ENCODE data around the gene PRXL2B. TPM values are rescaled to one million over a fixed set of nuclear protein-coding genes. Genes with fewer than 3 reads are reported as not detected.
"Not testable (repeated sequence)": the region's sequence is repeated elsewhere in the genome, so short reads cannot be mapped to it uniquely, and the experiment has no call there.

Gene PRXL2B
- total and polyA plus RNA-seq, 4 donors: 4.6 to 10.2 (median 8.1) TPM

GRCh38 chr1:2567083-2567679 is 19.4 kb upstream of the PRXL2B start:
- Histone ChIP-seq H3K27me3 (ENCODE audit: control insufficient read depth in 4 of 4, insufficient read depth in 4 of 4, low read length in 3 of 4) (no peaks in the 10 kb centered on the region), H3K4me3 (ENCODE audit: low read depth in 1 of 3, low read length in 3 of 3) (no peak overlapping the region), H3K27ac (ENCODE audit: low read depth in 1 of 2, low read length in 2 of 2) (no peak overlapping the region), H3K9ac (ENCODE audit: low read depth in 1 of 2, low read length in 2 of 2) (no peak overlapping the region), H3K4me1 (ENCODE audit: control insufficient read depth in 4 of 4, insufficient read depth in 4 of 4, low read length in 3 of 4) (peaks cover 0 to 5% (median 0%) of the 10 kb centered on the region in 4 donors), H3K9me3 (ENCODE audit: control insufficient read depth in 4 of 4, low read length in 3 of 4) (no peaks in the 10 kb centered on the region), H3K36me3 (ENCODE audit: control insufficient read depth in 4 of 4, insufficient read depth in 3 of 4, low read depth in 1 of 4, low read length in 3 of 4) (peaks cover 0 to 12% (median 4%) of the 10 kb centered on the region in 4 donors)
- WGBS: 86% methylated on average over 16 of the region's 16 CpGs
- DNase-seq (ENCODE audit: low spot score): no peak
- TF ChIP-seq ZBTB33 (IDR thresholded peaks at IDR 0.05) (no peak), REST (IDR thresholded peaks at IDR 0.05) (no peak), HNF4G (IDR thresholded peaks at IDR 0.05) (no peak), RXRA (IDR thresholded peaks at IDR 0.05) (no peak), RAD21 (IDR thresholded peaks at IDR 0.05) (no peak), JUND (IDR thresholded peaks at IDR 0.05) (no peak), YY1 (IDR thresholded peaks at IDR 0.05) (no peak), MAX (IDR thresholded peaks at IDR 0.05) (no peak), HNF4A (conservative IDR thresholded peaks at IDR 0.05) (no peak), FOXA1 (IDR thresholded peaks at IDR 0.05) (no peak), FOXA2 (IDR thresholded peaks at IDR 0.05) (no peak), TAF1 (conservative IDR thresholded peaks at IDR 0.05) (no peak), CTCF (IDR thresholded peaks at IDR 0.05; ENCODE audit: low read depth, low read length, missing input control) (no peak), GABPA (IDR thresholded peaks at IDR 0.05 in 1 of 2, conservative IDR thresholded peaks at IDR 0.05 in 1 of 2) (no peak), ATF3 (IDR thresholded peaks at IDR 0.05) (no peak), NR2F2 (IDR thresholded peaks at IDR 0.05) (no peak), EGR1 (IDR thresholded peaks at IDR 0.05; ENCODE audit: low read depth in 2 of 2) (no peak), SP1 (IDR thresholded peaks at IDR 0.05) (no peak)

GRCh38 chr1:2568187-2568816 is 18.3 kb upstream of the PRXL2B start:
- not testable (repeated sequence) for H3K36me3 ChIP-seq (ENCODE audit: control insufficient read depth in 4 of 4, insufficient read depth in 3 of 4, low read depth in 1 of 4, low read length in 3 of 4); H3K9ac ChIP-seq (ENCODE audit: low read depth in 1 of 2, low read length in 2 of 2); H3K9me3 ChIP-seq (ENCODE audit: control insufficient read depth in 4 of 4, low read length in 3 of 4); H3K4me1 ChIP-seq (ENCODE audit: control insufficient read depth in 4 of 4, insufficient read depth in 4 of 4, low read length in 3 of 4); H3K4me3 ChIP-seq (ENCODE audit: low read depth in 1 of 3, low read length in 3 of 3); H3K27me3 ChIP-seq (ENCODE audit: control insufficient read depth in 4 of 4, insufficient read depth in 4 of 4, low read length in 3 of 4); DNase-seq (ENCODE audit: low spot score); H3K27ac ChIP-seq (ENCODE audit: low read depth in 1 of 2, low read length in 2 of 2)
- WGBS: 81% methylated on average over 12 of the region's 17 CpGs
